AG04450 (cell line): Measurements from ENCODE around the gene PAPPA. TPM values are rescaled to one million over a fixed set of nuclear protein-coding genes. Genes with fewer than 3 reads are reported as not detected.

ENCODE experiments used
- CTCF ChIA-PET: fragments of 300-600, 350-600 bp; formaldehyde crosslinking; extraction: SDS; loops from one replicate; lab custom pipeline; 2022; ENCODE audit warnings: antibody characterized with exemption, inconsistent platforms; lab: Charles Lee
- POLR2A ChIA-PET: fragments of 350-600 bp; formaldehyde crosslinking; extraction: SDS; loops from one replicate; lab custom pipeline; 2021; ENCODE audit warnings: antibody characterized with exemption, inconsistent platforms; lab: Yijun Ruan, JAX
- DNase-seq: peaks from one replicate; pipeline ENCODE4 v3.0.0-alpha.2; 2011; ENCODE audit warnings: low read depth, low spot score
- H3K27ac ChIP-seq: one replicate; pipeline ENCODE4 v1.5.1; 2012; ENCODE audit warnings: low read depth, low read length, control low read depth
- H3K27me3 ChIP-seq: one replicate; pipeline ENCODE4 v1.6.0; 2012; ENCODE audit warnings: low read length; ENCODE audit not compliant: control insufficient read depth, insufficient read depth
- H3K4me3 ChIP-seq: 2 replicates; pipeline ENCODE4 v1.5.1; 2011; ENCODE audit warnings: mild to moderate bottlenecking, low read depth, low read length, control low read depth
- H3K9me3 ChIP-seq: 2 replicates; pipeline ENCODE4 v1.5.1; 2012; ENCODE audit warnings: low read length; ENCODE audit not compliant: control insufficient read depth, insufficient read depth
- polyA plus RNA-seq: library from polyadenylated mRNA; depleted of rRNA; stranded (reverse); fragments of >200 nt; gene quantifications from 2 replicates; pipeline ENCODE4 v1.2.3, GENCODE V29; 2011
- TF ChIP-seq, protein P1 (sequence below): IDR thresholded peaks from 2 replicates; pipeline ENCODE4 v1.5.1; 2011; ENCODE audit warnings: low read depth, low read length, control low read depth, inconsistent platforms

The PAPPA gene
- polyA plus RNA-seq, 1 experiment: 65.0 TPM

DNA sequence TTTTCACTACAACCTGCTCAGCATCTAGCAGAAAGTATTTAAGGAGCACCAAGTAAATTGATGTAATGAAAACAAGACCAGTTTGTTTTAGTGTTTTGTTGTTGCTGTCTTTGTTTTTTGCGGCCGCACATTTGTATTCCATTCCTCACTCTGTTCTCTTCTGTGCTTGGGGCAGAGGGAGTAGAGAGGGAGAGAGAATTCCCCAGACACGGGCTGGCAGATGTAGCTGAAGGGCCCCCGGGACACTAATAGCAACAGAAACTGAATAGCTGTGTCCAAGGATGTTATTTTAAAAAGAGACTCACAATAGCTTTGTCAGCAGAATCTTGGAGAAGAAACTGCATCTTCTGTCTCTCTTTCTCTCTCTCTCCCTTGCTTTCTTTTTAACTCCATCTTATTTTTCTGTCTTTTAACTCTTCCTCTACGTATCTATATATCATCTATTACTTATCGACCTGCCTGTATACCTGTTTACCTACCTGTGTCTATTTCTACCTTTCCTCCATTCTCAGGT lies 145.3 kb downstream of the PAPPA start:
- POLR2A ChIA-PET: no interaction called here
- Histone ChIP-seq H3K9me3 (no peaks in the 10 kb centered on the region), H3K27me3 (no peaks in the 10 kb centered on the region), H3K27ac (no peak overlapping the region), H3K4me3 (no peak overlapping the region)
- TF ChIP-seq, protein P1, sequence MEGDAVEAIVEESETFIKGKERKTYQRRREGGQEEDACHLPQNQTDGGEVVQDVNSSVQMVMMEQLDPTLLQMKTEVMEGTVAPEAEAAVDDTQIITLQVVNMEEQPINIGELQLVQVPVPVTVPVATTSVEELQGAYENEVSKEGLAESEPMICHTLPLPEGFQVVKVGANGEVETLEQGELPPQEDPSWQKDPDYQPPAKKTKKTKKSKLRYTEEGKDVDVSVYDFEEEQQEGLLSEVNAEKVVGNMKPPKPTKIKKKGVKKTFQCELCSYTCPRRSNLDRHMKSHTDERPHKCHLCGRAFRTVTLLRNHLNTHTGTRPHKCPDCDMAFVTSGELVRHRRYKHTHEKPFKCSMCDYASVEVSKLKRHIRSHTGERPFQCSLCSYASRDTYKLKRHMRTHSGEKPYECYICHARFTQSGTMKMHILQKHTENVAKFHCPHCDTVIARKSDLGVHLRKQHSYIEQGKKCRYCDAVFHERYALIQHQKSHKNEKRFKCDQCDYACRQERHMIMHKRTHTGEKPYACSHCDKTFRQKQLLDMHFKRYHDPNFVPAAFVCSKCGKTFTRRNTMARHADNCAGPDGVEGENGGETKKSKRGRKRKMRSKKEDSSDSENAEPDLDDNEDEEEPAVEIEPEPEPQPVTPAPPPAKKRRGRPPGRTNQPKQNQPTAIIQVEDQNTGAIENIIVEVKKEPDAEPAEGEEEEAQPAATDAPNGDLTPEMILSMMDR: no peak
- no peak for DNase-seq
- CTCF ChIA-PET: interaction anchor here (0.7 kb wide), 1 partner anchor 1347 kb away, joined by 4 read pairs; no protein-coding TSS in a partner anchor

DNA sequence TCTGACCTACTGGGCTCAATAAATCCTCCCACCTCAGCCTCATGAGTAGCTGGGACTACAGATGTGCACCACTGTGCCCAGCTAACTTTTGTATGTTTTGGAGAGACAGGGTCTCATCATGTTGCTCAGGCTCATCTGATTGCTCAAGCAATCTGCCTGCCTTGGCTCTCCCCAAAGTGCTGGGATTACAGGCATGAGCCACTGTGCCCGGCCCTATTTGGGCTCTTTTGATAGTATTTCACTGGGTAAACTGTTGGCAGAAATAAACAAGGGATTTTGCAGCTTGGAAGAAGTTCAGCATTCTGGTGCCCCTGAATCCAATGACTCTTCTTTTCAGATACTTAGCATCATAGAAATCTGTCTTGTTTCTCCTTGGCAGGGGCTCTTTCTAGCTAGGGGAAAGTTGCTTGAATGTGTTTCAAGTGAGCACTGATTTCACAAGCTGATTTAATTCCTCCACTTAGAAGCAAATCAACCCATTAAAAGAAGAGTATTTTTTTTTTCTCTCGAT lies 146.8 kb downstream of the PAPPA start:
- H3K27me3 ChIP-seq: no peaks in the 10 kb centered on the region
- no peak overlapping the region for H3K27ac ChIP-seq
- TF ChIP-seq, protein P1: no peak
- CTCF ChIA-PET: interaction anchor here (1.4 kb wide), 1 partner anchor 271 kb away, joined by 3 read pairs; no protein-coding TSS in a partner anchor
- DNase-seq: no peak
- POLR2A ChIA-PET: interaction anchor here (0.6 kb wide), 1 partner anchor 10 kb away, joined by 3 read pairs; no protein-coding TSS in a partner anchor
- H3K4me3 ChIP-seq: no peak overlapping the region
- no peaks in the 10 kb centered on the region for H3K9me3 ChIP-seq

DNA sequence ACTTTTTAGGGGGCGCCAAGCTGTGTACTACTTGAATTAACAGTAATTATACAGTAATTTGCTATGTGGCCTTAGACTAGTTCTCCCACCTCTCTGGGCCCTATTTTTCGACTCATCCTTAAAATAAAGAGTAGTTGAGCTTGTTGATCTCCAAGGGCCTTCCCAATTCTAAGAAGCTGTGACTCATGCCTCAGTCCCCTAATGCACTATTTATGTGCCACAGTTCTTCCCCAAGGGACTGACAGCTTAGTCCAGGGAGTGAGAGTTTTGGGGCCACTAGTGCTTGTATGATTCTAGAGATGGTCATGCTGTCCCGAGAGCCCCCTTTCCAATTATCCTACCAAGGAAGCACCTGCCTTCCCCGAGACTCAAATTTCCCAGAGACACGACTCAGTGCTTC lies 149.7 kb downstream of the PAPPA start:
- H3K9me3 ChIP-seq: no peaks in the 10 kb centered on the region
- CTCF ChIA-PET: no interaction called here
- no peak overlapping the region for H3K4me3 ChIP-seq
- TF ChIP-seq, protein P1: no peak
- no peak for DNase-seq
- H3K27me3 ChIP-seq: no peaks in the 10 kb centered on the region
- POLR2A ChIA-PET: no interaction called here
- no peak overlapping the region for H3K27ac ChIP-seq

DNA sequence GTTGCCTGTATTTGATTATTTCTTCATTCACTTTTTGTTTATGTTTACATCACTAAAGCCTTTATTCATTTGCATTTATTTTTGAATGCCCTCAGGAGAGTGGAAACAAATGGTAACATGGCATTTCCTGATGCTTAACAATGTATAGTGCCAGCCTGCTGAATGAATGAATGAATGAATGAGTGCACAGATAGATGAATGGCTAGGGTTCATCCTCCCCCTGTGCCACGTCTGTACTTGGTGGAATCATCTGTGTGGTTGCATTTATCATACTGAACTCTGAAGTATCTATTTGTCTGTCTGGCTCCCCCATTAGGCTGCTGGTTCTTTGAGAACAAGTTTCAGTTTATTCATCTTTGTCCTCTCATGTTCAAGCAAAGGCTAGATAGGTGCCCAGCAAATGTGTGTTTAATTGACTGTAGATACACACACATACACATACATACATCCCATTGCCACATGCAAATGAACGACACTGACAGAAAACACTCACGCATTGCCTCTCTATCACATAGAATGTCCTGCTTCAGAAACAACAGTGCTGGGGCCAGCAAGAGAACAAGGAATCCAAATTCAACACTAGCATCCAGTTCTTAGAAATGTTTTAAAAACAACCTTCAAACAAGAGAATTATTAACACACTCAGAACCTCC lies 150.4 kb downstream of the PAPPA start:
- Histone ChIP-seq H3K4me3 (no peak overlapping the region), H3K27ac (no peak overlapping the region), H3K9me3 (no peaks in the 10 kb centered on the region), H3K27me3 (no peaks in the 10 kb centered on the region)
- TF ChIP-seq, protein P1: no peak
- CTCF ChIA-PET: interaction anchor here (0.6 kb wide), 1 partner anchor 708 kb away, joined by 5 read pairs; no protein-coding TSS in a partner anchor
- POLR2A ChIA-PET: no interaction called here
- DNase-seq: no peak

DNA sequence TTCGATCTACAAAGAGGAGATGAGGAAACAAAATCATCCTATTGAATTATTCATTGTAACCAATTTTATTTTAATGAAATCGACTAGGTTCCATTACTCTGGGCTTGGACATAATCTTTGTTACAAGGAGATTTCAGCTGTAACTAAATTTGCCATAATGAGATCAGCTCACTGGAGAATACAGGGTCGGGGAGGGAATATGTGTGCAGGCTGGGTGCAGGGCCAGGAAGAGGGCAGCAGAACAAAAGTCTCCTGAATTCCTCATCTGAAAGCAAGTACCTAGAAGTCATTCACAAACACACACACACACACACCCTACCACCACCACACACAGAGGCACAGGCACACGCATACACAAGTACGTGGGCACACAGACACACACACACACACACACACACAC lies 151.2 kb downstream of the PAPPA start:
- Histone ChIP-seq H3K9me3 (no peaks in the 10 kb centered on the region), H3K27ac (no peak overlapping the region), H3K27me3 (no peaks in the 10 kb centered on the region), H3K4me3 (no peak overlapping the region)
- ChIA-PET POLR2A (no interaction called here), CTCF (interaction anchor here (0.6 kb wide), 1 partner anchor 708 kb away, joined by 5 read pairs; no protein-coding TSS in a partner anchor)
- TF ChIP-seq, protein P1: no peak
- no peak for DNase-seq
